T-helper 1 cell (primary cell): ENCODE results near the gene TOR4A.

ENCODE experiments used
- DNase-seq, 5 donors: peaks; one replicate each; pipeline ENCODE4 v3.0.0-alpha.2; 2012 to 2020

Gene TOR4A

DNA sequence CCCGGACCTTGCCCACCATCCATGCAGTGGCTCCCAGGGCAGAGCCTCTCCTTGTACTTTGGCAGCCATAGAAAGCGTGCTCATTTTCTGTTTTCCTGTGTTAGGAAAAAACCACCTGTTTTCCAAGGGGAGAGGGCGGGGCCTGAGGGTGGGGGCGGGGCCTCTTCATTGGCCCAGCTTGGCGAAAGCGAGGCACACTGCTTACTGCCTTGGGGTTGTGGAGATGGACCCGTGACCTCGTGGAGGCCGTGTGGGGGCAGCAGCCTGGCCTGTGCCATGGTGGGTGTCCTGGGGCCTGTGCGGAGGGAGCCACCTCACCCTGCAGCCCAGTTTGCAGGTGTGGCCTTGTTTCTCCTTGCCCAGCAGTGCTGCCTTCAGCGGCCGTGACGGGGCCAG, 4.4 kb upstream of the TOR4A start:
- DNase-seq: no peak

DNA sequence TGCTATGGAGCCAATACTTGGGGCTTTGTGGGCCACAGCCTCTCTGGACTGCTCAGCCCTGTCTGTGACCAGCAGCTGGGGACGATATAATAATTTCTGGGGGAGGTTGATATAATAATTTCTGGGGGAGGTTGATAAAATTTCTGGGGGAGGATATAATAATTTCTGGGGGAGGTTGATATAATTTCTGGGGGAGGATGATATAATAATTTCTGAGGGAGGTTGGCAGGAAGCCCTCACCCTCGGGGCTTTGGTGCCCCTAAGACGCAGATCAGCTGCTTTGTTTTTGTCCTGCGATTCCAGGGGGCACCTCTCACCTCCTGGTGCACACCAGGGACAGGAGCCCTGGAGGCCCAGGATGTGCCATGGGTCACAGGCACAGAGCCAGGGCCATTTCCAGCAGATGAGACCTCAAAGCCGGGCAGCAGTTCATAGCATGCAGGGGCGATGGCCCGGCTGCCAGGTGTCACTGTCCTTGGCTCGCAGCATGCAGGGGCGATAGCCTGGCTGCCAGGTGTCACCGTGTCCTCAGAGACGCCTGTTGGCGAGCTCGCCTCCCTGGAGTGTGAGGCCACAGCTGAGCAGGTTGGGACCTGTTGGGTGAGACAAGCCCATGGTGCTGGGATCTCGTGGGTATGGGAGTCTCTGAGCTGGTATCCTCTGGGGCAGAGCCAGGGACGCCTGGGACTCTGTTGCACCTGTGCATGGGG, 3.8 kb upstream of the TOR4A start:
- DNase-seq: no peak

DNA sequence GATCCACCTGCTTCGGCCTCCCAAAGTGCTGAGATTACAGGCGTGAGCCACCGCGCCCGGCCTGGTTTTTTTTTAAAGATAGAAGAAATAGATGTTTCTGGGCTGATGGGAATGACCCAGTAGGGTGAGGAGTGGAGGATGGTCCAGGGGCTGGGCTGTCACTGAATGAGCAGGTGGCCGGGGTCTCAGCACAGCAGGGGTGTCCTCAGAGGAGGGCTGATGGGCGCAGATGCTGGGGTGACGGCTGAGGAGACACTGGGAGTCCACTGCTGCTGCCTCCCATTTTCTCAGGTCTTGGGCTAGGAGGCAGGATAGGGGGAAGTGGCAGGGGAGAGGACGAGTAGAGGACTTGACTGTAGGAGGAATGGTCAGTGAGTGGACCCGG, 2.3 kb upstream of the TOR4A start:
- DNase-seq: no peak

DNA sequence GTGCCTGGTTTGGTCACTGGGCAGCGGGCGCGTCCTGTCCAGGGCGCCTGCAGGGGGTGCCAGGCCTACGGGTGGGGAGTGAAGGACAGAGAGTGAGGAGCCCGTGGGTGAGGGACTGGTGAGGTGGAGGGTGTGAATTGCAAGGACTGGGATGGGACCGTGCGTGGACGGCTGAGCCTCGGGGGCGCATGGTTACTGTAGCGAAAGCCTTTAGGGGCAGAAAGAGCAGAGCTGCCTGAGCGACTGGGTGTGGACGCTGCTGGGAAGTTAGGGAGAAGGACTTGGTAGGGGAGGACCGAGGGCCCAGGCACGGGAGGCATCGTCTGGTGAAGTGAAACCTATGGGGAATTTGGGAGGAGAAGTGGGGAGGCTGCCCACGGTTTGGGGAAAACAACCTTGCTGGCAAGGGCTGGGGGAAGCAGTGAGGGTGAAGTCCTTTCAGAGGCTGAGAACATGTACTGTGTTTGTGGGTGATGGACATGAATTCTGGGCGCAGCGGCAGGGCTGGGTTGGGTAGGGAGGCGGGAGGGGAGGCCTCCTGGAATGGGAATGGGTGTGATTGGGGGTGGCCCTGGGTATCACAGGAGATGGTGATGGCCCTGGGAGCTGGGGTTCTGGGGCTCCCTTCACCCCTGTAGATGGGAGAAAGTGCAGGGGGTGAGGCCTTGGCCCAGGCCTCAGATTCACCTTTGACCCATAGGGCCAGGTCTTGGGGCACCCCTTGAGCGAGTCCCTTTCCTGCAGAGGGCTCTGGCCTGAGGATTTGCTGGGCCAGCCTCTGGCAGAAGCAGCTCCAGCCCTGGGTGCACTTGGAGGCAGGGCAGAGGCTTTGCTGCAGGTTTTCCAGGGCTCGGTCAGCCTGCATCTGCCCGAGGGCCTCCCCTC, 1.7 kb upstream of the TOR4A start:
- no peak for DNase-seq

DNA sequence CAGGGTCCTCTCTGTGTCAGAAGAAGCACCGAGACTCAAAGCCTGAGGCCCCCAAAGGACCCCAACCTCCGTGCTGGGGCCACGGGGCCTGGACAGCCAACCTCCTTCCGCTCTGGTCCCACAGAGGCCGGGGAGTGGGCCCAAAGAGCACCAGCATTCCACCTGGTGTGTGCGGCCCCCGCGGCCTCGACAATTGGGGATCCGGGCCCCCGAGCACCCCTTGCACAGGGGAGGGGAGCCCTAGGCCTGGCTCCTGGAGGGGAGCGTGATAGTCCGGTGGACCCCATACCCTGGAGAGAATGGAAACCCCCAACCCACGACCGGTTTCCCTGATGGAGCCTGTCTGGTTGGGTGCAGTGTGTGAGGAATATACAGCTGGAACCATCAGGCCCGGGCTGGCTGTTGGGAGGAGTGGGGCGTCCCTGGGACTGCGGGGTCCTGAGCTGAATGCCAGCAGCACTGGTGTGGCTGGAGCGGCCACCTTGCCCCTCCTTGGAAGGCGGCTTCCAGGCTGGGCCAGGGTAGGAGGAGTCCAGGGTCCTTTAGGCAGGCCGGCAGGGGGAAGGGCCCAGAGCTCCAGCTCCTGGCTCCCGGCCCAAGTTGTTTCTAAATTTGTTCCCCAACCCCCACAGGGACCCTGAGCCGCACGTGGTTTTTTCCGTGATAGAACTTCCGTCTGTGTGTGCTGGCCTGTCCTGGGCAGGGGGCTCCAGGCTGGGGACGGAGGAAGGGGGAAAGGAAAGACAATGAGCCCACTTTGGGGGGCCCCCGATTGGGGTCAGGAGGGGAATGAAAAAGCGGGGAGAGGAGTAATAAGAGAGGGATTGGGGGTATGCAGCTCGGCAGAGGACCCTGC, 825 bp upstream of the TOR4A start:
- DNase-seq: no peak

DNA sequence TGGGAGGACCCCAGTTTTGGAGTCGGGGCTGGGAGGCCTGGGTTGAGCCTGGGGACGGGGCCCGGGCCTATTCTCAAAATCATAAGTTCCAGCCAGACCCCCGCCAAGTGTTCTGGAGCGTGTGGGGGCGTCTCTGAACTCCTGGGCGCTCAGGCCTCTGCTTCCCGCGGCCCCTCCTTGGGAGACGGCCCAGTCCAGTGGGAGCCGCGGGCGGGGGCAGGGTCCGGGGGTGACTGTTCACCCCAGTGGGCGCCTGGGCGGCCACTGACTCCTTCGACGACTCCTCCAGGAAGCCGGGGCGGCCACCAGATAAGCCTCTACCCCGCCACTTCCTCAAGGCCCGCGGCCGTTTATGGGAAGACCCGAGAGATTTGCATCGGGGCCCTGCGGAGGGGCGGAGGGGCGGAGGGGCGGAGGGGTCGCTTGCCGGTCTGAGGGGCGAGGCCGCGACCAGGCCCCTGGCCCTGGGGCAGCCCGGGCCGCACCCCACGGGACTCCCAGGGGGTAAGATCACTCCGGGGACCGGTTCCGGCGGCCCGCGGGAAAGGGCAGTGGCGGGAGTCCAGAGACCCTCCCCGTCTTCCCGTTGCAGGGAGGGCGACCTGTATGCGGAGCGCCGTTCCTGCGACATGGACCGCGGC, 655 bp downstream of the TOR4A start:
- DNase-seq: no peak

DNA sequence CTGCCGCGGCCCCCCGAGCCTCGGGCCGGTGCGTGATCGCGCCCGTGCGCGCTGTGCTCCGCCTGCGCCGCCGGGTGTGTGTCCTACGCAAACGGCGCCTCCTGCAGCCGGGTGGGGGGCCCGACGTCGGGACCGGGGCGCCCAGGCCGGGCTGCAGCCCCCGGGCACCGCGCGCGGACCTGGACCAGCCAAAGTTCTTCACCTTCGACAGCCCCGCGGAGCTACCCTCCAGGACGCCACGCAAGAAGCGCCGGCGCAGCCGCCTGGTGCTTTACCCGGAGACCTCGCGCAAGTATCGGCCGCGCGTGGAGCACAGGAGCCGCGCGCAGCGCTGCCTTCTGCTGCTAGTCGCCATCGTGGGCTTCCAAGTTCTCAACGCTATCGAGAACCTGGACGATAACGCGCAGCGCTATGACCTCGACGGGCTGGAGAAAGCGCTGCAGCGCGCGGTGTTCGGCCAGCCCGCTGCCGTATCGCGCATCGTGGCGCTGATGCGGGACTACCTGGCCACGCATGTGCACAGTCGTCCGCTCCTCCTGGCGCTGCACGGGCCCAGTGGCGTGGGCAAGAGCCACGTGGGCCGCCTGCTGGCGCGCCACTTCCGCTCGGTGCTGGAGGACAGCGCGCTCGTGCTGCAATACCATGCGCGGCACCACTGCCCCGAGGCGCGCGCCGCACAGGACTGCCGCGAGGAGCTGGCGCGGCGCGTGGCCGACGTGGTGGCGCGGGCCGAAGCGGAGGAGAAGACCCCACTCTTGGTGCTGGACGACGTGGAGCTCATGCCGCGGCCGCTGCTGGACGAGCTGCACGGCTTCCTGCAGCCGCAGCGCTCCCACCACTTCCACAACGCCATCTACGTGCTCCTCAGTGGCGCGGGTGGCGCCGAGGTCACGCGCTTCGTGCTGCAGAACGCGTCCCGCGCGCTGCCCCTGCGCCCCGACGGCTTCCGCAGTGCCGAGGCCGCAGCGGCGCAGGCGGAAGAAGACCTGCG, 1.5 kb downstream of the TOR4A start:
- no peak for DNase-seq

DNA sequence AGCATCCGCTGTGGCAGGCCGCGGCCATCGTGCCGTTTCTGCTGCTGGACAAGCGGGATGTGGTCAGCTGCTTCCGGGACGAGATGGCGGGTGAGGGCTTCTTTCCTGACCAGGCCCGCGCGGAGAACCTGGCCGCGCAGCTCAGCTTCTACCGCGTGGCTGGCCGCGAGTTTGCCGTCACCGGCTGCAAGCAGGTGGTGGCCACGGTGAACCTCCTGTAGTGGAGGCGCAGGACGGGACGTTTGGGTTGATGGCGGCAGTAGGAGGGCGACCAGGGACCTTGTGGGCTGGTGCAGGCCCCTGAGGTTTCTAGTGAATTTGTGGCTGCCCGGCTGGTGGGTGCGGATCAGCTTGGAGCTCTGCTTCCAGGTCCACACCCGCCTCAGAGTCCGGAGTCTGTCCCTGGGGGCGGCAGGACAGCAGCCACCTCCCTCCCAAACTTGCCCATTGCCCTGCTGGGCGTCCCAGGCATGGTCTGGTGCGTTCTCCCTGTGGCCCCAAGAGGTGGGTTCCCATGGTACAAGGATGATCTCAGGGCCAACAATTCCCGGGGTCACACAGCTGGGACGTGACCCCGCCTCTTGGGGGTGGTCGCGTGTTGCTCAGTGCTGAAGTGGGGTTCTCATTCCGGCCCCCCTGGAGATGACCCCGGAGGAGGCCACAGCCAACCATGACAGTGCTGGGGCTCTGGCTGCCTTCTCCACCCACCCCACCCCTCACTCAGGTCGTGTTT, 2.4 kb downstream of the TOR4A start:
- DNase-seq: no peak

DNA sequence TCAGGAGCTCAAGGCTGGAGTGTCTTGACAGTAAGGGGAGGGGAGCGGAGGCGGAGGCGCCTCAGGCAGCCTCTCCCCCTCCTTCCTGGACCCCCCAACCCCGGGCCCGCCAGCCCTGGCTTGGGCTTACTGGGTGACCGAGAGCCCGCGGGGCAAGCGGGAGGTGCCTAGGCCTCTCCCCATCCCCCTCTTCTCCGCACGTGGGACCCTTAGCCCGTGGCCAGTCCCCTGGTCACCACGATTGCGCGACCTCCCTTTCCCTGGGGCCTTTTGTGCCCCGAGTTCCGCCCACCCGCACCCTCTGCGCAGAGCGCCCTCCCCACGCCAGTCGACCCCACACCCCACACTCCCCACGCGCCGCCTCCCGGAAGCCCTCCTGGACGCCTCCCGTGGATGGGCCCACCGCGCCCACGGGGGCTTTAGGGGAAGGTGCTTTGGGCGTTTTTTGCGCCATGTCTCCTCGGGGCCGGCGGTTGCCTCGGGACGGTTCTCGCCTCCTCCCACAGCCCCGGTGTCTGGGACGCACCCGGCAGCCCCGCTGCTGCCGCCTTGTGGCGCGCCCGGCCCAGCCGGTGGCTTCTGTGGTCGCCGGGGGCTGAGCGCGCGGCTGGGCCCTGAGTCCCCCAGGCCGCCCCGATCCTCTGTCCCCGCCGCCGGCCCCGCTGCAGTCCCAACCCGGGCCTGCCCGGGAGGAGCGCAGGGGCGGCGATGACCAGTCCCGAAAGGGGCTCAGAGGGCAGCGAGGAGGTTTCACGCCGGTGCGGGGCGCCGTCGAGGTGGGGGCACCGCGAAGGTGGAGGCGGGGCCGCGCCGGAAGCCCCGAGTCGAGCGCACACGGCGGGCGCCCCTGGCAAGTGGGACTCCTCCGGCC, 3.2 kb downstream of the TOR4A start:
- no peak for DNase-seq

DNA sequence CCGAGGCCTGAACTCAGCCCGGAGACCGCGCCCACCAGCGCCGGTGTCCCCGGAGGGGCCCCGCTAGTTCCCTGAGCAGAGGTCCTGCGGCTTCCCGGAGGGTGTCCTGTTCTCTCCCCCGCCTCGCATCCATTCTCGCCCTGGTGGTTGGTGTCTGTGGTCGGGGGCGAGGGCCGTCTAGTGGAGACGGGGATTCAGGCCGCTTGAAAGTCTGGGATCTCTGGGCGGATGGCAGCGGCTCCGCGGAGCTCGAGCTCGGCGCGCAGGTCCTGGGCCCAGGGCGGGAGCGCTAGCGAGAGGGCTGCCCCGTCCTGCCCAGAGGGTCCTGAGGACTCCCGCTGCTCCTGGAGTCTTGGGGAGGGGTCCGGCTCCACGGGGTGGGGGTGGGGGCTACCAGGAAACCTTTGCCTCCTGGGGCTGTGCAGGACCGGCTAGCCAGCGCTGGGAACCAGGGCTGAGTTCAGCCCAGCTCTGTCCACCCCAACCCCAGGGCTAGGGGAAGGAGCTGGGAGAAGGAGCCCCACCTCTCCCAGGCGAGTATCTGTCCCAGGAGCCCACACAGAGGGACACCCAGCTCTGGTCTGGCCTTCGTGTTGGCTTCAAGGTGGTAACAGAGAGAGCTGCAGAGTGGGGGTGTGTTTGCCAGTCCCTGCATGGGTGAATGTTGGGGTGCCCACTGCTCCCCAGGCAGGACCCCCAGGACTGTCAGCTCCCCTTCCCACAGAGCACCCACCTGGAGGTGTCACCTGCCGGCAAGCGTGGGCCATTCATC, 4.0 kb downstream of the TOR4A start:
- DNase-seq: no peak

DNA sequence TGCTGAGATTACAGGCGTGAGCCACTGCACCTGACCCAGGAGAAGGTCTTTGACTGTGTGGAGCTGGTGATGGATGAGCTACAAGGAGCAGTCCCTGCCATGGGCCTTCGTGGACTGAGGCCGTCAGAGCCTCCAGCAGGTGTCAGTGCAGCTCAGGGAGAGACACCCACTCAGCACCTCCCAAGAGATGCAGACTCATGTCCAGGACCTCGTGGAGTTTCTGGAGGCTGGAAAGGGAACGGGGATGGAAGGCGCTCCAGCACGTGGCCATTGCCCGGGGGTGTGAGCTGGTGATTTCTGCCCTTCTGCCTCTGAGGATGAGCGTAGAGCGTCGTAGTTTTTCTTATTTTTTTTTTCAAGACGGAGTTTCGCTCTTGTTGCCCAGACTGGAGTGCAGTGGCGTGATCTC, 9.5 kb downstream of the TOR4A start:
- DNase-seq: no peak

DNA sequence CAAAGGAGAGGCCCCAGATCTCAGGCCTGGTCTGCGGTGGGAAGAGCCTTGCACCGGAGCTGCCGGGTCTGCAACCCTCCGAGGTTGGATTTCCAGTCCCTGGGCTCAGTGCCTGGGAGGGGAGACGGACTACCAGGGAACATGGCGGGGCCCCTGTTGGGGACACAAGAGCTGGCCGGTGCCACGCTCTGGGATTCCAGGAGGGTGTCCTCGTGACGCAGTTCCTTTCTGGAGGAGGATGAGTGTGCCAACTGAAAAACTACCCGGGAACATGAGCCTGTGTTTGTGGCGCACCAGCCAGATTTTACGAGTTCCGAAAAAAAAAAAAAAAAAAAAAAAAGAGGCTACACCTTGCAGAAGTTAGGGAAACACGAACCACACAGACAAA, 15.6 kb downstream of the TOR4A start:
- DNase-seq: no peak

DNA sequence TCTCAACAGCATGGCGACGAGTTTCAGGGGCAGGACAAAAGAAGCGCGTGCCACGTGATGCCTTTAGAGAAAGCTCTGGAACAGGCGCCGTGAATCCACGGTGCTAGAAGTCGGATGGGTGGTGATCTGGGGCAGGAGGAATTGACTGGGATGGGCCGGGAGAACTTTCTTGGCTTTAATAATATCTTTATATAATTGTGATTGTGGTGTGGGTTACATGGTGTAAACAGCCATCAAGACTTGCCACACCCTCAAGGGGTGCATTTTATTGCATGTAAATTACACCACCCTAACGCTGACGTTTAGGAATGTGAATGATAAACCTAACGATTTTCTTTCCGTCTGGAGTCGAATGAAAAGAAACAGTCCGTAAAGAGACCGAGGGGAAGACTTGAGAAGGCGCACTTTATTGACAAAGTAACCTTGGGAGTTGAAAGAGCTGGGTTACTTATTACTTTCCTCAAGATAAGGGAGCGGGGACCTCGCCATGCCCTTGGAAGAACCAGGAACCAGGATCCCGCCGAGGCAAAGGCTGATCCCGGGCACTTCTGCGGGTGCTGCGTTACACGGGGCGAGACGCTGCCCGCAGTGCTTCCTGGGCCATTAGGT, 16.1 kb downstream of the TOR4A start:
- no peak for DNase-seq

DNA sequence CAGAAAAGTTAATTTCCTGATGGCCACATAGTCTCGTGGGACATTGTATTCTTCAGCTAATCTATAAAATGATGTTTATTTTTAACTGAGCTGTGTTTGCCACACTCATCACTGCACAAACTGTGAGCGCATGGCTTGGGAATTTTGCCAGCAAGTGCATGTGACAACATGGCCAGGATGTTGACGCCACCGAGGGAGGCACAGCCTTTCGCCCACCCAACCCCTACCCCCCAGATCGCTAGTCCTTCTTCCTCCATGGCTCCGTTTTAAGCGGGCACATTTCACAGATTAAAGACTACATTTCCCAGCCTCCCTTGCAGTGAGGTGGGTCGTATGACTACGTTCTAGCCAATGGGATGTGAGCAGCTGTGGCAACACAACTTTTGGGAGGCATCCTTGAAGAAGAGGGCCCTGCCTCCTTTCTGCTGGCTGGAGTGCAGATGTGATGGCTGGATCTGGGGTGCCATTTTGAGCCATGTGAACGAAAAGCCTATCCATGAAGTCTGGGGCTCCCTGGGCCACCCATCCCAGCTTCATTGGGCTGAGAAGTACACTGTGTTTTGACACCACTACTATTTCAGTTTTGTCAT, 16.7 kb downstream of the TOR4A start:
- DNase-seq: peak in 1 of 5 donors; percentile 9

DNA sequence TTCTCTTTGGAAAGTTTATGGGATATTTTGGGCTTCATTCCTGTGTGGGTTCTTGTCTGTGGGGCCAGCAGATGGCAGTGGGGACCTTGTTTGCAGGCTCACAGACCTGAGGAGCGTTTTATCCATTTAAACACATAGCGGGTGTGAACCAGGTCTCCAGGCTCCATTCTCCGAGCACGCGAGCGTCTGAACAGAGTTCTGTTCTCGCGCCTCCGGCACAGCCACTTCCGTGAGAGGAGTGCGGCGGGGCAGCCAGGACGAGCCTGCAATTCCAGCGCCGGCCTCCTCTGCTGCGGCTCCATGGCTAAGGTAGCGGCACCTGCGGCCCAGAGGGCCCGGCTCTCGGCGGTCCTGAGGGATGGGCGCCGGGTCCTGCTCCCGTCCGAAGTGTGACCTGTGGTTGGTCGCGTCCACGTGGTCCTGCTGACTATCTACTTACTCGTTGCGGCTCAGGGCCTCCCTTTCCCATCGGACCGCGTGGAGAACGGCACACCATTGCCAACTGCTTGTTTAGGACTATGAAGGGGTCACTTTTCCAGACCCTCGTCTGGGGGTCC, 17.2 kb downstream of the TOR4A start:
- DNase-seq: peak in 1 of 5 donors; percentile 10

DNA sequence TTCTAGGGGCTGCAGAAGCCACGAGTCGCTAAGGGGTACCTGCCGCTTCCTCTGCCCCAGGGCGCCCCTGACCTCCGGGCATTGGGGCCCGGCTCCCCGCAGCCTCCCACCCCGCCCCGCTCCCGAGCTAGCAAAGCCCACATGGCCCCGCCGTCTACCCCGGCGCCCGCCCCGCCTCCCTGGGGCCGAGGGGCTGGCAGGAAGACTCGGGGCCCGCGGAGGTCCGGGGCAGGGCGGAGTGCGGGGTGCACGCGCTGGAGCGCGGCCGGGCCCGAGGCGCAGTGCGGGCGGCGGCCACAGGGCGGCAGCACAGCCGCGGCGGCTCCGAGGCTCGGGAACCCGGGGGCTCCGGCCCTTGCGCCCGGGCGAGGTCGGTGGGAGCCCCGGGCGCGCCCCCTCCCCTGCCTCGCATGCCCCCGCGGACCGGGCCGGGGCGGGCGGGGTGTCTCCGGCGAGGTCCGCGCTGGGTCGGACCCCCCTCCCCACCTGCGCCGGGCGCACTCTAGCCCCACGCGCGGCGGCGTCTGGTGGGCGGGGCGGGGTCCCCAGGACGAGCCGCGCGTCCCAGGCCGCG, 17.8 kb downstream of the TOR4A start:
- DNase-seq: peak in 2 of 5 donors; percentile 10 to 46
